Breast epithelium (tissue), 4 donors: ENCODE results near the gene TMEM87B. TPM values are rescaled to one million over a fixed set of nuclear protein-coding genes. Genes with fewer than 3 reads are reported as not detected.
A peak's percentile ranks its signal among the peaks of the same experiment; 100 is the strongest.

Source experiments
- DNase-seq, 2 donors: peaks; one replicate each; pipeline ENCODE4 v3.0.0-alpha.2; 2019; ENCODE audit warnings: low spot score in 2 of 2
- H3K27ac ChIP-seq, 2 donors: fragments of 200-600 bp; sonication (generic) in 1 of 2; one replicate each; pipeline ENCODE4 v1.5.1; 2016 to 2019; ENCODE audit warnings: mild to moderate bottlenecking in 1 of 2
- H3K27me3 ChIP-seq, 2 donors: fragments of 200-600 bp; sonication (generic) in 1 of 2; one replicate each; pipeline versions ENCODE4 v1.5.1 to v1.6.0; 2017 to 2019; ENCODE audit warnings: control low read depth in 1 of 2, mild to moderate bottlenecking in 1 of 2
- H3K36me3 ChIP-seq: fragments of 200-600 bp; one replicate; pipeline ENCODE4 v1.5.1; 2019
- H3K4me1 ChIP-seq, 2 donors: fragments of 200-600 bp; sonication (generic); one replicate each; pipeline ENCODE4 v1.5.1; 2016 to 2019; ENCODE audit warnings: control low read depth in 1 of 2
- H3K4me3 ChIP-seq, 3 donors: fragments of 200-600 bp; sonication (generic); 1 replicate in 2 of 3; 2 replicates in 1 of 3; pipeline ENCODE4 v1.5.1; 2016 to 2019; ENCODE audit warnings: mild to moderate bottlenecking in 3 of 3, moderate library complexity in 2 of 3
- H3K9me3 ChIP-seq, 2 donors: fragments of 200-600 bp; sonication (generic) in 1 of 2; one replicate each; pipeline ENCODE4 v1.5.1; 2016 to 2019; ENCODE audit warnings: control low read depth in 1 of 2
- CTCF ChIP-seq, 3 donors: fragments of 450-650 bp; IDR thresholded peaks; one replicate each; pipeline ENCODE4 v1.5.1; 2016 to 2017; ENCODE audit warnings: antibody characterized with exemption in 3 of 3, mild to moderate bottlenecking in 3 of 3, moderate library complexity in 3 of 3
- POLR2A ChIP-seq: fragments of 450-650 bp; IDR thresholded peaks from one replicate; pipeline ENCODE4 v1.6.1; 2016; ENCODE audit warnings: antibody characterized with exemption, mild to moderate bottlenecking, moderate library complexity
- POLR2AphosphoS5 ChIP-seq, 3 donors: sonication (generic); formaldehyde crosslinking; IDR thresholded peaks; one replicate each; pipeline ENCODE4 v1.6.1; 2017; ENCODE audit warnings: antibody characterized with exemption in 3 of 3
- intact Hi-C: fragments of 100-400 bp; cut with DNase I; formaldehyde crosslinking; loops from one replicate; pipeline ENCODE4 v1.15.1; 2023; ENCODE audit warnings: low total_unique reads
- total RNA-seq, 3 donors: library from RNA; depleted of rRNA; stranded (reverse); fragments of >200 nt; gene quantifications; one replicate each; pipeline ENCODE4 v1.1.0, GENCODE V29; 2016

Gene TMEM87B
- total RNA-seq, 3 donors from 2014 or later: 16.2 to 52.0 (median 38.3) TPM

- no peak for DNase-seq
- Histone ChIP-seq H3K27me3 (no peaks in the 10 kb centered on the region), H3K4me3 (no peak overlapping the region), H3K27ac (no peak overlapping the region), H3K36me3 (no peaks in the 10 kb centered on the region), H3K4me1 (no peaks in the 10 kb centered on the region), H3K9me3 (peaks cover 0 to 7% of the 10 kb centered on the region in 2 donors)
- intact Hi-C loops: no loop called here
- no peak for TF ChIP-seq CTCF (IDR thresholded peaks at IDR 0.05)
- no peak for TF ChIP-seq POLR2AphosphoS5 (IDR thresholded peaks at IDR 0.05)
- TF ChIP-seq POLR2A: no peak
These were observed 8.8 kb upstream of the TMEM87B start for GRCh38 chr2:112046231-112046630.

GRCh38 chr2:112047537-112048235 lies 7.4 kb upstream of the TMEM87B start:
- Histone ChIP-seq H3K9me3 (peaks cover 0 to 7% of the 10 kb centered on the region in 2 donors), H3K27me3 (no peaks in the 10 kb centered on the region), H3K4me3 (no peak overlapping the region), H3K36me3 (no peaks in the 10 kb centered on the region), H3K4me1 (no peaks in the 10 kb centered on the region), H3K27ac (no peak overlapping the region)
- TF ChIP-seq CTCF (IDR thresholded peaks at IDR 0.05): no peak
- TF ChIP-seq POLR2A: no peak
- no peak for DNase-seq
- intact Hi-C loops: loop anchor here (1.0 kb wide), 1 partner anchor 149 kb away; the partner anchor contains the start of gene MERTK

- DNase-seq: no peak
- no peaks in the 10 kb centered on the region for H3K4me1 ChIP-seq
- no peaks in the 10 kb centered on the region for H3K27me3 ChIP-seq
- no peak overlapping the region for H3K4me3 ChIP-seq
- H3K9me3 ChIP-seq: peaks cover 0 to 7% of the 10 kb centered on the region in 2 donors
- H3K36me3 ChIP-seq: no peaks in the 10 kb centered on the region
- intact Hi-C loops: loop anchor here (1.0 kb wide), 1 partner anchor 150 kb away; the partner anchor contains the start of gene MERTK
- H3K27ac ChIP-seq: no peak overlapping the region
- TF ChIP-seq POLR2AphosphoS5 (IDR thresholded peaks at IDR 0.05) (no peak), CTCF (IDR thresholded peaks at IDR 0.05) (no peak), POLR2A (no peak)
These were observed 6.9 kb upstream of the TMEM87B start for GRCh38 chr2:112048236-112048592.

- no peaks in the 10 kb centered on the region for H3K27me3 ChIP-seq
- TF ChIP-seq POLR2A (no peak), CTCF (IDR thresholded peaks at IDR 0.05) (peak; percentile 73 to 93 (median 89))
- H3K9me3 ChIP-seq: peaks cover 0 to 7% of the 10 kb centered on the region in 2 donors
- no peak overlapping the region for H3K4me3 ChIP-seq
- intact Hi-C loops: loop anchor here (1.0 kb wide), 1 partner anchor 151 kb away; the partner anchor contains the start of gene MERTK
- no peaks in the 10 kb centered on the region for H3K36me3 ChIP-seq
- no peak overlapping the region for H3K27ac ChIP-seq
- H3K4me1 ChIP-seq: no peaks in the 10 kb centered on the region
- DNase-seq: no peak
These were observed 6.2 kb upstream of the TMEM87B start for GRCh38 chr2:112048887-112049286.

DNA sequence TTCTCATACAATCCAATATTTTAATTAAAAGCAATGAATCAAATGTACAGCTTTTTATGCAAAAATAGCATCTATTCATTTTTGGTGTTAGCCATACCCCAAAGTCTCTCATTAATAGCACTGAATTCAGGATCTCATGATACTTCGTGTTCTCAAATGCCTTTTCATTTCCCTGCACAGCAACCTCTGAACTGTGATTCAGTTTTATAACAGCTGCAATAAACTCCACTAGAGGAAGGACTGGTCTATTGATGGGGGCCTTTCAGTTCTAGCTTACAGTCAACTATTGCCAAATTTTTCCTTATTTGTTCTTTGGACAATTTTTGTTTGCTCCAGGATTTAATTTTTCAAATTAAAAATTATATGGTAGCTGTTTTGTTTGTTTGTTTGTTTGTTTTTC lies 4.8 kb upstream of the TMEM87B start:
- no peak overlapping the region for H3K27ac ChIP-seq
- H3K9me3 ChIP-seq: no peaks in the 10 kb centered on the region
- intact Hi-C loops: no loop called here
- no peak overlapping the region for H3K4me3 ChIP-seq
- TF ChIP-seq POLR2AphosphoS5 (IDR thresholded peaks at IDR 0.05): no peak
- TF ChIP-seq CTCF (IDR thresholded peaks at IDR 0.05): no peak
- TF ChIP-seq POLR2A: no peak
- H3K27me3 ChIP-seq: no peaks in the 10 kb centered on the region
- no peaks in the 10 kb centered on the region for H3K4me1 ChIP-seq
- DNase-seq: no peak
- H3K36me3 ChIP-seq: no peaks in the 10 kb centered on the region
